GM19438 (cell line): ENCODE measurements around the gene SOX8.
"Not testable (repeated sequence)": the region's sequence is repeated elsewhere in the genome, so short reads cannot be mapped to it uniquely, and the experiment has no call there.

Experiments used
- ATAC-seq: cut with Tn5 transposase; IDR thresholded peaks from one replicate; pipeline ENCODE4 v1.9.1; 2021; ENCODE audit warnings: low read depth; ENCODE audit not compliant: unreplicated experiment

The SOX8 gene

DNA sequence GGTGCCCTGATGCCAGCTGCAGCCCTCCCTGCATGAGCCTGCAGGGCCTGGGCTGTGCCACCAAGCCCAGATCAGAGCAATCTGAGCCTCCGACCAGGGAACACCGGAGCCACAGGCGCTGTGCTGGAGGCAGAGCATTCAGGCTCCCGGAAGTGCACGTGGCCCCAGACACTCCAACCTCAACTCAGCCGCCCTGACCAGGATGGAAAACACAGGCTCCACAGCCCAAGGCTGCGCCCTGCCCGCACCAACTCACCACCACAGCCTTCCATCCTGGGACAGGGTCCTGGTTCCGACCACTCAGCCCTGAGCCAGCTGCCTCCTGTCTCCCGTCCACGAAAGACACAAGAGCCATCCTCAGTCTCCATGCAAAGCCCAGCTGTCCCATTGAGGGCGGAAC is 29.2 kb upstream of the SOX8 start:
- ATAC-seq: no peak

DNA sequence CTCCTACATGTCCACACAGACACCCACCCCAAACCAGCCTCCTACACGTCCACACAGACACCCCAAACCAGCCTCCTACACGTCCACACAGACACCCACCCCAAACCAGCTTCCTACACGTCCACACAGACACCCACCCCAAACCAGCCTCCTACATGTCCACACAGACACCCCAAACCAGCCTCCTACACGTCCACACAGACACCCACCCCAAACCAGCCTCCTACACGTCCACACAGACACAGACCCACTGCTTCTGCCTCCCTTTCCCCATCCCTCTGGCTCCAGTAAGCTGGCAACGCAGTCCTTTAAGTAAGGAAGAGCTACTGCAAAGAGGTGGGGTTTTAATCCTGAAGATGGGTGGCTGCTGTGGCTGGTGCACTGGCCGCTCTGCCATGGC is 27.8 kb upstream of the SOX8 start:
- not testable (repeated sequence) for ATAC-seq

DNA sequence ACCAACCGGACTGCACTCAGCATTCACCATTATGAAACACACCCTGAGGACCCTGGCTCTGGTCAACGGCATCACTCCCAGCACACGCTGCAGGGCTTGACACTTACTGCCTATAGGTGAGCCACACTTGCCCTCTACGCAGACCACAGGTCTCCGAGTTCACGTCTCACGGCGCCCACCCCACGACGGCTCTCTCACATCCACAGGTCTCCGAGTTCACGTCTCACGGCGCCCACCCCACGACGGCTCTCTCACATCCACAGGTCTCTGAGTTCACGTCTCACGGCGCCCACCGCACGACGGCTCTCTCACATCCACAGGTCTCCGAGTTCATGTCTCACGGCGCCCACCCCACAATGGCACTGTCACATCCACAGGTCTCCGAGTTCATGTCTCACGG is 25.8 kb upstream of the SOX8 start:
- ATAC-seq: not testable (repeated sequence)

DNA sequence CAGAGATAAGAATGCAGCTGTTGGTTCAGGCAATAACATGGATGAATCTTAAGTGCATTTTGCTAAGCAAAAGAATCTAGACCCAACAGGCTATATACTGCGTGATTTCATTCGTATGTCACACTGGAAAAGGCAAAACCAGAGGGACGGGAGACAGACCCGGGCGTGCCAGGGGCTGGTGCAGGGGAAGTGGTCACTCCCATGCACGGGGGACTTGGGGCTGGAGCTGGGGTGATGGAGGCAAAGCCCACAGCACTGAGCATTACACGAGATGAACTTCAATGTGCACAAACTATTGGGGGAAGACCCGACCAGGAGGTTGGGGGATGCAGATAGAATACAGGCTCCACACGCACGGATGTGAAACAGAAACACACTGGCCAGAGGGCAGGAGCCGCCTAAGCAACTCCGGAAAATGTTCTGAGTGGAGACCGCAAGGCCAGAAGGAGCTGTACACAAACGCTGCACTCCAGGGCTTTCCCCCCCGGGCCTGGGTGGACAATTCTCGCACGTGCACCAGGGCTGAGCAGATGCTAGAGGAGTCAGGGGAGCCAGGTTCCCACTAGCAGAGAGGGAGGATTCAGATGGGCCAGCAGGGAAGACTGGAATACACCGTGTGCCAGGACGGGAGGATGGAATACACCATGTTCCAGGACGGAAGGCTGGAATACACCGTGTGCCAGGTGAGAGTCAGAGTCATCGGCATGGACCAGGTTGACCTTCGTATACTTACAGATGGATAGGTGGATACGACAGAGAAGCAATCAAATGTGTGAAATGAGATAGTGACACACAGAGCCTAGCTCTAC is 22.1 kb upstream of the SOX8 start:
- ATAC-seq: no peak

DNA sequence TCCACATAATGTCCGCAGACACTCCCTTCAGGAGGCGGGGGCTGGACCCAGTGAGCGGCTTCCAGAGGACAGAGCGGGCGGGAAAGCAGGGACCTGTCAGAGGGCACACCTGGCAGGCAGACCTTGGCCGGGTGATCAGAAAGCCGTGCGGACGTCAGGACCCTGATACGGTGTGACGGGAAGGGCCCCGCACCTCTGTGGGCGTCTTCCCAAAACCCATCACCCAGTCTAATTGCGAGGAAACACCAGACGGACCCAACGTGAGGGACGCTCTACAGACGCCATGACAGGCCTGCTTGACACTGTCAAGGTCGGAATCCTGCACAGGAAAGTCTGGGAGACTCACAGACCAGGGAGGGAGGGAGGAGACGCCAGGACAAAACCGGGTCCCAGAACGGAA is 19.2 kb upstream of the SOX8 start:
- ATAC-seq: no peak

DNA sequence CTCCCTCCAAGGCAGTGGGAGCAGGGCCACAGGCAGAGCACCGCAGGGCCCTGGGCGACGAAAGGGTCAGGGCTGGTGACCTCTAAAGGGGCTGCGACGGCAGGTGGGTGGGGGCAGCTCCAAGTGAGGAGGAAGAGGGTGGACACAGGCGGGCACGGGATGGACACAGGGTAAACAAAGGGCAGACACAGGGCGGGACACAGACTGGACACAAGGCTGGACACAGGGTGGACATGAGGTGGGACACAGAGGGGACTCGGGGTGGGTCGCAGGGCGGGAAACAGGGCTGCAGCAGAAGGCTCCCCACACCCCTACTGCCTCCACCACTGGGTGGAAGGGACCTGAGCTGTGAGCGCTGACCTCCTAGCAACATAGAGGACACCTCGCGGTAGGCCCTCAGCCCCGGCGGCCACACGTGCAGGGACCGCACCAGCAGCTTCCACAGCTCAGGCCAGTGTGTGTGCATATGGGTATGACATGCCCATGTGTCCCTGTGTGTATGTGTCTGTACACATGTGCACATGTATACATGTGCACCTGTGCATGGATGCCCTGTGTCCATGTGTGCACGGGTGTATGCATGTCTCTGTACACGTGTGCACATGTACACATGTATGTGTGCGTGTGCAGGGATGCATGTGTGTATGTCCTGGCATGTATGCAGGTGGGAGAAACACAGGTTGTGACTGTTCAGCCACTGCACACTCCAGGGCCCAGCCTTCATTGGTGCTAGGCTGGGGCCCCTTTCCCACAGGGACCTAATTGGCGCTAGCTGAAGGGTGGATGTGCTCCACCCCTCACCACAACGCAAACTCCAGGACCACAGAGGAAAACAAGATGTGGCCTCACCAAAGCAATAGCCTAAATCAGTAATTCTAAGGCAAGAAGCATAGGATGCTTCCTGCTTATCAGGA is 18.4 kb upstream of the SOX8 start:
- no peak for ATAC-seq

DNA sequence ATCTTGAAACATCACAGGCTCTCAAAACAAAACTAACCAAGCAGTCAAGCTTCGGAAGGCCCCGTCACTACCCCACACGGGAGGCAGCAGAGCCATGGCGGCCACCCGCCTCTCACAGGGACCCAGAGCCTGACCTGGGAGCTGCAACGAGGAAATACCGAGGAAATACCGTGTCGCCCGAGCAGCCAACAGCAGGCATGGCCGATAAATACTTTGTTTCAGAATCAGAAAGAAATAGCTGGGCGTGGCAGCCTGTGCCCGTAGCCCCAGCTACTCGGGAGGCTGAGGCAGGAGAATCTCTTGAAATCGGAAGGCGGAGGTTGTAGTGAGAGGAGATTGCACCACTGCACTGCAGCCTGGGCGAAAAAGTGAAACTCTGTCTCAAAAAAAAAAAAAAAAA is 17.7 kb upstream of the SOX8 start:
- no peak for ATAC-seq

DNA sequence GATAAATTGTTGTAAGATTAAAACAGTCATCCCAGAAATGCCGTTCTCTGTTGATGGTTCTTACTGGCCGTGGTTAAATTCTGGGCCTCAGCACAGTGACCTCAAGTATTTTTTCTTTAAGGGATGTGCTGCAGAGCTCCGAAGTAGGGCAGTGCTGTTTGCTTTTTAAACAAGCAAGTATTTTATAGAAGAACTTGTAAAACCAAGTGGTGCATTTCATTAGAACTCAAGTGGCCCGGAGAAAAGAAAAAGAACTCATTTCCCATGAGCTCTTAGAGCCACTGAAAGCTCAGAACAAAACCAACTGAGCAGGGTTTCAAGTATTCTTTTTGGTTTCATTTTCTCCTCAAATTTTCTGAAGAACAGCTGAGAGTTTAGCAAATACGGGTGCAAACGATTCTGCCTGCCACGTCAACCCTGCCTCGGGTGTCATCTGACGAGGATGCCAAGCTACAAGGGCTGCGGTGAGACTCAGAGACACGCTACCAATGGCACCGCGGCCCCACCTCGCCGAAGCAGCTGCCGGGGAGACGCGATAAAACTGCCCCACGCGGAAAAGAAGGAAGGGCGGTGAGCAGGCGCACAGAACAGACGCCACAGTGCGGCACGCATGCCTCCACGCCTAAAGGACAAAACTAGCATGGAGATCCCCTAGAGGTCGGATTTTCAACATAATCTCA is 17.1 kb upstream of the SOX8 start:
- ATAC-seq: no peak

DNA sequence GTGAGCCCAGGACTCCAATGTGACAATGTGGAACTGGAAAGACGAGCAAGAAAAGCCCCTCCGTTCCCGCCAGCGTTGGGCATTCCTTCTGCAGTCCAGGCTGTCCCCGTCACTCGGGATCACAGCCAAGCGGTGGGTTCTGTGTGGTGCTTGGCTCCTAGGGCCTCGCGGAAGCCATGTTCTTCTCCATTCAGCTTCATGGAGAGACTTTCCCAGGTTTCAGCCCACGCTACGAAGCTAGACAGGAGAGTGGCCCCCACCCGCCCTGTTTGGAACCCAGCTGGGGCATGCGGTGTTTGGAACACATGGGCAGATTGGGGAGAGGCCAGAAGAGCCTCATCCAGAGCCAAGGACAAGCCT is 16.6 kb upstream of the SOX8 start:
- ATAC-seq: no peak

DNA sequence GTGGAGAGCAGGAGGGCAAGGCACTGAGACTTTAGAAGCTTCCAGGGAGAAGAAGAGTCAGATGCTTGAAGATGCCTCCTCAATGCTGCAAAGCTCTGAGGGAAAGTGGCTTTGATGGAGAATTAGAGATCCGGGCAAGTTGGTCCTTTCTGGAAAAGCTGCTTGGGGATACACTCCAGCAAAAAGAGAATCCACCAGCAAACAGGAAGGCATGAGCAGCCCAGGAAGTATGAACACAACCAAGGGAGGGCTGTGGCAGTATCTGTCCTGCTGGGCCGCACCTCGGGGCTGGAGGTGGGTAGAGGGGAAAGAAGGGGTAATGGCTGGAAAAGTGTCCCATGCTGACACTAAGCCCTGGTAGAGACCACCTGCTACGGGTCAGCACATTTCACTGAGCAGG is 16.1 kb upstream of the SOX8 start:
- ATAC-seq: no peak

DNA sequence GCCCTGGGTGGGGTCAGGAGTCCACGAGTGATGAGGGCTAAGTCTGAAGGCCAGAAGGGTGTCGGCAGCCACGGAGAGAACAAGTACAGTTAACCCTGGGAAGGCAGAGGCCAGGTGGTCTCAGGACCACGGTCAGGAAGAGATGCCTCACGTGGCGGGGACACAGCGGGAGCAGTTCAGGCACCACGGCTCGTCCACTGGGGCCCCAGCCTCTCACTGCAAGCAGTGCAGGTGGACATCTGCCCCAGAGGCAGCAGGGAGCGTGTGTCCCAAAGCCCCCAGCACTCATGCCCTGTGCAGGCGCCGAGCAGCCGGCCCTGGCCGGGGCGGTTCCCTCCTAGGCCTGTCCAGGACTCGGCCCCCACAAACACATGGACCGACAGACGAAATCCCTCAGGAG is 15.5 kb upstream of the SOX8 start:
- no peak for ATAC-seq

DNA sequence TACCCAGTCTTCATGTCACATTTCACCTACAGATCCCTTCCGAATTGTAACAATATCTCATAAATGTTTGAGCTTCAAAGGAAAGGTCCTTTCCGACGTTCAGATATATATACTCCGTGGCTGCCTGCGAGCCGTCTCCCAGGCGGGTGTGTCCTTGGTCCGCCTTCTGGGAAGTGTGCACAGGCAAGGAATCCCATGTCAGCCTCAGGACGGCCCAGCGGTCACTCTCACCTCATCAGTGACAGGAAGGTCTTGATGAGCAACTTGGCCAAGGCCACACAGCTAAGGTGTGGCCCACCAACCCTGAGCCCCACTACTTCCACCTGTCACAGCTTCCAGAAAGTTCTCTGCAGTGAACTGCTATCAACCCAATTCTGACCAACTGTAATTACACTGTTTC is 15.1 kb upstream of the SOX8 start:
- ATAC-seq: no peak

DNA sequence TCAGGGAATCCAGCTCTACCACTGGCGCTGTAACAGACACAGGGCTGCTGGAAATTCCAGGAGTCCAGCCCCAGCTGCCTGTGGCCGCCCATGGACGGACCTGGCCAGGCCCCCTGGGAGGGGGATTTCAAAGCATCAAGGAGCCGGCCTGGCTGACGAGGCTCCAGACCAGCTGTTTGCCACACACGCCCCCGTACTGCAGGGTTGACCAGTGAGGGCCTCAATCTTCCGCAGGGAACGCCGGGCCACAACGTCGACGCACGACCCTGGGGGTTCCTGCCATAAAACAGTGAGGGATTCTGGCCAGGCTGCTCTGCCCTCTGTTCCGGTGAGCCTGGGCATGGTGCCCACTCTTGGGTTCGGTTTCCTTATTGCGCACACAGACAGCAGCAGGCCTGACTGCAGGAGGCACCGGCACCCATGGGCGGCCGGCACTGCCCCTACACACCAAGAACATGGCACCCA is 14.5 kb upstream of the SOX8 start:
- no peak for ATAC-seq

DNA sequence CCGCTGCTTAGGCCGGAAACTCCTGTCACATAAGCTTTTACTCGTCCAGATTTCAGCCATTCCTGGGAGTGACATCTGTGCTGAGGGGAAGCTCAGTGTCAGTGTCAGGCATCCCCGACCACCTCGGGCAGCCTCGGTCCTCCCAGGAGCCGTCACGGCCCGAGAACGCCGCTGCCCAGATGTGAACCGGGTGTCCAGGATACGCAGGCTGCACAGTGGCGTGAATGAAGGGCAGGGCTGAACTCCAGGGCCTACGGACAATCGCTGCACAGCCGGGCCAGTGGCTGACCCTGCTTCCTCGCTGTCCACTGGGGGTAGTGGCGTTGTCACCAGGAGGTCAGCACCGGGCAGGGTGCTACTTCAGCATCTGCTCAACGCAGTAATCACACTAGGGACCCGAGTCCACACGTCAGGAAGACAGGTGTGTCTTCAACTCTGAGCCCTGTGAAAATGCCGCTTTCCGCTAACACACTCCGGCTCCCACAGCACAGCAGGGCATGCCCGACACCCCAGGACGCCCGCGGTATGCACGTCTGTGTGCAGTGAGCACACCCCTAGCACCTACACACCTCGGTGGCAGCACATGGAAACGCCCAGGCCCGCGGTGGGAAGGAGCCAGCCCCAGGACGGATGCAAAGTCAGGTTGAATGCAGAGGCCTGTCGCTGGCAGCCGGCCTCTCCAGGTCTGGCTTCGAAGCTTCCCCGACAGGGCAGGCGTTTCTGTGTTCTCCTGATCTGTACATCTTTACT is 13.8 kb upstream of the SOX8 start:
- no peak for ATAC-seq

DNA sequence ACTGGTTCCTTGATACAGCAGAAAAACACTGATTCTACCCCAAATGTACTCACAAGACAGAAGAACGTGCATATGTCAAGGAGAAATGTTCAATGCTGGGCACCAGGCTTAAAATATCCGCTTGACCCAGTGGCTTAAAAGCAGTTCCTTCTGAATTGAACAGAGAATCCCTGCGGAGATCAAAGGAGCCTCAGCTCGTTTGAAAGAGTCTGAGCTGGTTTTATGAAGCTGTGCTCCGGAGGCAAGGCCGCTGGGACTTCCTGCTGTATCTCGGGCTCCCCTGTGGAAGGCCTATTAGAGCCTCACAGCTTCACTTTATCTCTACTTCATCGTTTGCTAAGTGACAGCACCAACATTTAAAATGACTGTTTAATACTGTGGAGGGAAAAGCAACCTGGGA is 12.9 kb upstream of the SOX8 start:
- ATAC-seq: no peak

DNA sequence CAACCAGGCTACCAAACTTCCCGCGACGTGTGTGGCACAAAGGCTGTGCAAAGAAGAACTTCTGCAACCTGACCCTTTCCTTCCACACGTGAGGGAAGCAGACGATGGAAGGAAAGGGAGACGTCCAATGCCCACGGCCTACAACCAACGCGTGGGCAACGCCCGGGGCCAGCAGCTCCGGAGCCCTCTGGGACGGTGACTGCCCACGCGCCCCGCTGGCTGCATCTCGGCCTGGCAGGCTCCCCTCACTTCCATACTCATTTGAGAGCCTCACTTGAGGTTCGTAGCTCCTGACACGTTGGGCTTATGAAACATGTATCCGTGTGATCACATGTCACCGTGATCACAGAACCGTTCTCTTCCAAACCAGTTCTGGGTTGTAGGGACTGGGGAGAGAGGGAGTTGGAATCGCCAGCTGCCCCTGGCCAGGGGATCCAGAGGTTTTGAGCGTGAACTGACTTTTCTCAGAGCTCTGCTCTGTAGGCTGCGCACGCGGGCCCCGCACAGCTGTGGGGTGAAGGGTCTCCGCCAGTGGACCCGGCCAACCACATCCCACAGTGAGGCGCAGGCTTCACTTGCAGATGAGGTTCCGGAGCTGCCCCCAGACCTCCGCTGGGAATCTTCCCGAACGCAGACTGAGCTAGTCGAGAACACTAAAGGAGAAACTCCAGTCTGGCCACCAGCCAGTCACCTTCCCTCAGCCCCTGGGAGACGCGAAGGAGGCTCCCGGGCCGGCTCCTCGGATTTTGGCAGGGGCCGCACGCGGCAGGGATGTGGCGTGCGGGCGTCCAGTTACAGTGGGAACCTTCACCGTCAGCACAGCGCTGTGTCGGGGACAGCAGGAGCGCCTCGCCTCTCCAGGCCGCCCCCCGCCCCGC is 11.8 kb upstream of the SOX8 start:
- ATAC-seq: peak; percentile 21

DNA sequence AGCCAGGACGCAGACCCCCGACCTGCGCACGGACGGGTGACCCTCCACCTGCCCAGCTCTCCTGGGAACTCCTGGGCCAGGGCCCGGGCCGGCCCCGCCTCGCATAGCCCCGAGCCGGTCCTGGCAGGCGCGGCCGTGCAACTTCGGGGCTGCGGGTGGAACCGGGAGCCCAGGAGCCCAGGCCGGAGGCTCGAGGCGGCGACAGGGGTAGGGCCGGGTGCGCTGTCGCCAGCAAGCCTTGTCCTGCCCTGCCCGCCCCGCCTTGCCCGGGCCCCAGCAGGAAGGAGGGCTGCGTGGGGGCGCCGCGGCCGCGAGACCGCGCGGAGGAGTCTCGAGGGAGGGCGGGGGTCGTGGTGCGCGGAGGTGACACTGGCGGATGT is 11.2 kb upstream of the SOX8 start:
- peak; percentile 35 for ATAC-seq

DNA sequence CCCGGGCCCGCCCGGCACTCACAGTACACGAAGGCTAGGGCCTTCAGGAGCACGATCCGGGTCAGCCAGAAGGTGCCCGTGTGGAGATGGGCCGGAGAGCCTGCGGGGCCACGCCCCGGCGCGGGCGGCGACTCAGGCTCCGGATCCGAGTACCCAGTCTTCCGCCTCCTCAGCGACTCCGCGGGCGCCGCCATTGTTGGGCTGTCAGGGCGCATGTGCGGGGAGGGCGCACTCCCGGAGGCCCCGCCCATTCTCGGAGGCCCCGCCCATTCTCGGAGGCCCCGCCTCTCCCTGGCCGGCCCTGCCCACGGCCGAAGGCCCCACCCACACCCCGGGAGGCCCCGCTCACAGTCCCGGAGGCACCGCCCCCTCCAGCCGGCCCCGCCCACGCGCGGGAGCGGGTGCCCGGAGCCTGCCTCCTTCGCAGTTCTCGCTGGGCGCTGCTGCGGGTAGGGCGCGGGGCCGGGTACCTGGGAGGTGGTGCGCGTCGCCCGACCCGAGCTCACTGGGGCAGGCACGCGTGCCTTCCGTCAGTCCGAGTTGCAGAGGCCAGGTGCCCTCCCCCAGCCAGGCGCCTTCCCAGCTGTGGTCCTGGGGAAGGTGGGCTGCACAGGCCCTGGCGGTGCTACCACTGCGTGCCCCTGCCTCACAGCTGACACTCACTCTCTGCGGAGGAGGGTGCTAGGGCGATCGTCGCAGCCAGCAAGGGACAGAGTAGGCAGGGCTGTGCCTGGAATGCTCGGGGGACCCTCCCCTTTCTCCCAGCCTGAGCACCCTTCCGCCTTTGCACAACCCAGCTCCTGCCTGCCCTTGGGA is 10.6 kb upstream of the SOX8 start, which contains the start of gene LMF1:
TSS of gene LMF1 (minus strand) at position 219 of the 816 bp plus-strand sequence. CDS start at position 215, 4 bp downstream.
- peak; percentile 64 for ATAC-seq

DNA sequence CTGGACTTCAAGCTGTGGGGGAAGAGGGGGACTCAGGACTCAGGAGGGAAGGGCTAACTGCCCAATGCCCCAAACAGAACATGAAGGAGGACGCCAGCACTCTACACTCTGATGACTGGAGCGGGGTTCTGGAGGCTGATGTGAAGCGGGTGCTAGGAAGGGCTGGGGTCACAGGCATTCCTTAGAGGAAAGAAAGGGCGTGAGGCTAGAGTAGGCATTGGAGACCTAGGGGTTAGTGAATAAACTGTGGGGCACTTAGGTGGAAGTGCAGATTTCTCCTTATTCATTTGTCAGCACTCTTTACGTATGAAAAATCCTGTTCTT is 10.0 kb upstream of the SOX8 start:
- no peak for ATAC-seq
